ENCODE results near the gene LYL1. TPM values are rescaled to one million over a fixed set of nuclear protein-coding genes. Genes with fewer than 3 reads are reported as not detected.

LYL1 gene
- total RNA-seq, 4 donors from 2014 or later = 4.2 to 10.9 (median 7.7) TPM

DNA sequence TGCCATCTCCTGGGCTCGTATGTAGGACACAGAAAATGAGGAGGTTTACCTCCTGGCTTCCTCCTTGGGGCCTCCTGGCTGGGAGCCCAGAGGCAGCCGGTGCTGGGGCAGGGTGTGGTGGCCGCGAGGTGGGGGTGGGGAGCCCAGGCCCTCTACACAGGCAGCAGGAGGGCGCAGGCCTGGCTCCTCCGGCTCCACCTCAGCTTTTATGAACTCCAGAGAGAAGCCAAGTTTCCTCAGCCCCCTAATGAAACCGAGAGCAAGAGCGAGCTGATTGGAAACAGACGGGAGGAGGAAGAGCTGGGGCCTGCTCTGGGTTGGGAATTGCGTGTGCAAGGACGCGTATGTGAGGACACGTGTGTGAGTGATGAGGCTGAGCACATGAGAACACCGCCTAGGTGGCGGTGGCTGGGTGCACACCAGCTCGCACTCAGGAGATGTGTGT, 23.1 kb downstream of the LYL1 start:
- TF ChIP-seq, protein P1, sequence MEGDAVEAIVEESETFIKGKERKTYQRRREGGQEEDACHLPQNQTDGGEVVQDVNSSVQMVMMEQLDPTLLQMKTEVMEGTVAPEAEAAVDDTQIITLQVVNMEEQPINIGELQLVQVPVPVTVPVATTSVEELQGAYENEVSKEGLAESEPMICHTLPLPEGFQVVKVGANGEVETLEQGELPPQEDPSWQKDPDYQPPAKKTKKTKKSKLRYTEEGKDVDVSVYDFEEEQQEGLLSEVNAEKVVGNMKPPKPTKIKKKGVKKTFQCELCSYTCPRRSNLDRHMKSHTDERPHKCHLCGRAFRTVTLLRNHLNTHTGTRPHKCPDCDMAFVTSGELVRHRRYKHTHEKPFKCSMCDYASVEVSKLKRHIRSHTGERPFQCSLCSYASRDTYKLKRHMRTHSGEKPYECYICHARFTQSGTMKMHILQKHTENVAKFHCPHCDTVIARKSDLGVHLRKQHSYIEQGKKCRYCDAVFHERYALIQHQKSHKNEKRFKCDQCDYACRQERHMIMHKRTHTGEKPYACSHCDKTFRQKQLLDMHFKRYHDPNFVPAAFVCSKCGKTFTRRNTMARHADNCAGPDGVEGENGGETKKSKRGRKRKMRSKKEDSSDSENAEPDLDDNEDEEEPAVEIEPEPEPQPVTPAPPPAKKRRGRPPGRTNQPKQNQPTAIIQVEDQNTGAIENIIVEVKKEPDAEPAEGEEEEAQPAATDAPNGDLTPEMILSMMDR (IDR thresholded peaks at IDR 0.05) = no peak
- TF ChIP-seq POLR2A (IDR thresholded peaks at IDR 0.05) = no peak
- H3K9me3 ChIP-seq = no peaks in the 10 kb centered on the region
- no peak overlapping the region for H3K4me3 ChIP-seq (replicated peaks in 1 of 3)
- no peaks in the 10 kb centered on the region for H3K27me3 ChIP-seq
- peaks cover 0 to 3% of the 10 kb centered on the region in 2 donors for H3K36me3 ChIP-seq
- peak overlapping the region; percentile 41 to 63 (median 41) for H3K27ac ChIP-seq
- peak; percentile 48 to 57 for DNase-seq
- intact Hi-C loops (cut with DNase I) = no loop called here
- 58 to 65% methylated on average over 12 of the region's 16 CpGs for WGBS, 2 donors
- peaks cover 15 to 16% of the 10 kb centered on the region in 2 donors for H3K4me1 ChIP-seq

DNA sequence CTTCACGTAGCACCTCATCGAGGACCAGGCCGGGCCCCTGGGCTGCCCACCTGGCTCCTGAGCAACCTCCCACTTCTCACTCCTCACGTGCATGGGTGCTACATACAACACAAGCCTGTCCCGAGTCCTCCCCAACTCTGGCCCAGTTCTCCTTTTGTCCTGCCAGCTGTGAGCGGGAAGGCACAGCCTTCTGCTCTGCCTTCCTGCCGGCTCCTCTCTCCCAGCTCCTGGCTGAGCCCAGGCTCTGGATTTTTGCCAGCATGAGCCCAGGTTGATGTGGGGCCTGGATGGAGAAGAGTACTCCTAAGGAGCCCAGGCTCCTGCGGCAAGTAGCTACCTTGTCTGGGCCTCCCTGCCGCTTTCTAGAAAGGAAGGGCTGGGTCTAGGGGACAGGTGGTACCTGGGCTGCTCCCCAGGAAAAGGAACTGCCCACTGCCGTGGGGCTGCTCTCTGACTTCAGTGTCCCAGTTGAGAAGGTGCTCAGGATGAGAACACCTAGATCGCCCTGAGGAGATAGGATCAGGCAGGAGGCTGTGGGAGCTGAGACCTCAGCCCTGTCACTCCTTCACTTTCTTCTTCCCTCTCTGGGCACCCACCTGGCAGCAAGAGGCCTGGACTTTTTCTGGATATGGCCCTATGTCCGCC, 23.6 kb downstream of the LYL1 start:
- TF ChIP-seq POLR2A (IDR thresholded peaks at IDR 0.05) = no peak
- TF ChIP-seq, protein P1 (IDR thresholded peaks at IDR 0.05) = no peak
- intact Hi-C loops (cut with DNase I) = no loop called here
- peak; percentile 63 to 65 for DNase-seq
- no peak overlapping the region for H3K4me3 ChIP-seq (replicated peaks in 1 of 3)
- peak overlapping the region; percentile 41 to 63 (median 41) for H3K27ac ChIP-seq
- WGBS, 2 donors = 56 to 64% methylated on average over 8 to 9 of the region's 12 CpGs
- peaks cover 0 to 6% of the 10 kb centered on the region in 2 donors for H3K36me3 ChIP-seq
- no peaks in the 10 kb centered on the region for H3K27me3 ChIP-seq
- H3K9me3 ChIP-seq = no peaks in the 10 kb centered on the region
- peaks cover 15 to 16% of the 10 kb centered on the region in 2 donors for H3K4me1 ChIP-seq

DNA sequence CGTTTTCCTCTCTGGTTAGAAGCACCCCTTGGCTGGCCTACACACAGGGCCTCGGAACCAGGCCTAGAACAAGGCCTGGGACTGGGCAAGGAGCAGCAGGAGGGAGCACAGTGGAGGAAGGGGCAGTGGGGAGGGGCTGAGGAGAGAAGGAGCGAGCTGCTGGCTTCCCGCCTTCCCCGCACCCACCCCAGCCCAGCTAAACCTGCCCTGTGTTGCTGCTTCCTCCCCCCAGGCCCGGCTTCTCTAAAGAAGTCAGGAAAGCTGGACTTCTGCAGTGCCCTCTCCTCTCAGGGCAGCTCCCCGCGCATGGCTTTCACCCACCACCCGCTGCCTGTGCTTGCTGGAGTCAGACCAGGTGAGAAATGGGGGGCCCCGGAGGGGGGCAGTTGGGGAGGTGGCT, 24.3 kb downstream of the LYL1 start:
- Histone ChIP-seq H3K4me1 (peaks cover 15 to 16% of the 10 kb centered on the region in 2 donors), H3K9me3 (no peaks in the 10 kb centered on the region), H3K36me3 (peaks cover 0 to 9% of the 10 kb centered on the region in 2 donors), H3K27me3 (no peaks in the 10 kb centered on the region), H3K27ac (peak overlapping the region in 2 of 3 donors; percentile 41 to 63), H3K4me3 (replicated peaks in 1 of 3) (no peak overlapping the region)
- intact Hi-C loops (cut with DNase I) = no loop called here
- 79 to 83% methylated on average over 9 of the region's 10 CpGs for WGBS, 2 donors
- TF ChIP-seq, protein P1 (IDR thresholded peaks at IDR 0.05) = no peak
- TF ChIP-seq POLR2A (IDR thresholded peaks at IDR 0.05) = no peak
- no peak for DNase-seq

DNA sequence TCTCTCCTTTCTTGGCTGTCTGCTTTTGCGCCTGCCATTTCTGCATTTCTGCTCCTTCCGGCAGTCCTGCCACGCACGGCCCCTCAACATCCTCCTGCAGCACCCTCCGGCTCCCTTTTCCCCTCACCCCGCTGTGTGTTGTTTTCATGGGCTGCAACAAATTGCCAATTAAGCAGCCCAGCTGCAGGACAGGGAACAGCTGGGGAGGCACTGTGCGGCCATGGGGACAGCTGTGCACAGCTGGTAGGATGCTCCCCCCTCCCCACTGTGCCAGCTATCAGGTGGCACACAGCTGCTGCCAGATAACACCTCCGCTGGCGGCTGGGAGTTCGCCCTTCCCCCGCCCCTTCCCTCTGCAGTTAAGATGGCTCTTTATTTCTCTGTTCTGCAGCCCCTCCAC, 25.4 kb downstream of the LYL1 start:
- no peak for DNase-seq
- intact Hi-C loops (cut with DNase I) = no loop called here
- peak overlapping the region in 1 of 3 donors; percentile 63 for H3K27ac ChIP-seq
- peaks cover 15 to 16% of the 10 kb centered on the region in 2 donors for H3K4me1 ChIP-seq
- no peak overlapping the region for H3K4me3 ChIP-seq (replicated peaks in 1 of 3)
- peaks cover 0 to 9% of the 10 kb centered on the region in 2 donors for H3K36me3 ChIP-seq
- WGBS, 2 donors = 87 to 93% methylated on average over 11 of the region's 11 CpGs
- no peak for TF ChIP-seq POLR2A (IDR thresholded peaks at IDR 0.05)
- TF ChIP-seq, protein P1 (IDR thresholded peaks at IDR 0.05) = no peak
- no peaks in the 10 kb centered on the region for H3K9me3 ChIP-seq
- H3K27me3 ChIP-seq = no peaks in the 10 kb centered on the region

DNA sequence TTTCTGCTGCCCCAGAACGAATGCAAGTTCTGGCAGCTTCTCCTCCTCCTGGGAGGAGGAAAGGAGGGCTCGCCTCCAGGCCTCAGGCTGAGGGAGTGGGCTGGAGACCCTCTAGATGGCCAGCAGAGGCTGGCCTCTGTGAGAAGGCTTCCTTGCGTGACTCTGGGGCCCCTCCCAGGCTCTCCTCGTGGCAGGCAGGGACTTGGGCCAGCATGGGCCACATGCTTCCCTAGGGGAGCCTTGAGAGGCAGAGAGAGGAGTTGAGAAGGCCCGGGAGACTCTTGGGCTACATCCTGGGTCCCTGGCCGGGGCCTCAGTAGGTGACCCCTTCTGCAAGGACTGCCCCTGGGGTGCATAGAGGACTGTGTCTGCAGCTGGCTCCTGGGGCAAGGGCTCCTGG, 25.9 kb downstream of the LYL1 start:
- H3K4me3 ChIP-seq (replicated peaks in 1 of 3) = no peak overlapping the region
- H3K4me1 ChIP-seq = peaks cover 15 to 16% of the 10 kb centered on the region in 2 donors
- WGBS, 2 donors = 80 to 85% methylated on average over 4 to 6 of the region's 6 CpGs
- H3K27ac ChIP-seq = no peak overlapping the region
- TF ChIP-seq, protein P1 (IDR thresholded peaks at IDR 0.05) = no peak
- no peak for TF ChIP-seq POLR2A (IDR thresholded peaks at IDR 0.05)
- peaks cover 0 to 9% of the 10 kb centered on the region in 2 donors for H3K36me3 ChIP-seq
- no peaks in the 10 kb centered on the region for H3K27me3 ChIP-seq
- intact Hi-C loops (cut with DNase I) = no loop called here
- no peaks in the 10 kb centered on the region for H3K9me3 ChIP-seq
- DNase-seq = no peak

Data from thyroid gland (tissue), 4 donors.